CD4-positive, alpha-beta T cell (primary cell): ENCODE measurements around the gene LRRC8D. TPM values are rescaled to one million over a fixed set of nuclear protein-coding genes. Genes with fewer than 3 reads are reported as not detected.

Source experiments
- ATAC-seq: fragments of 200-7000 bp; cut with Tn5 transposase; one replicate; pipeline ENCODE4 v1.10.0; 2022; ENCODE audit warnings: mild to moderate bottlenecking; ENCODE audit not compliant: poor library complexity
- CTCF ChIA-PET: fragments of 350-600 bp; sonication (Branson Sonifier 250); formaldehyde crosslinking; loops from one replicate; lab custom pipeline; 2021; ENCODE audit warnings: antibody characterized with exemption, inconsistent platforms; lab: Charles Lee
- POLR2A ChIA-PET: fragments of 350-600 bp; sonication (Branson Sonifier 250); formaldehyde crosslinking; loops from one replicate; lab custom pipeline; 2021; ENCODE audit warnings: antibody characterized with exemption, inconsistent platforms; lab: Charles Lee
- DNase-seq, 14 experiments: peaks; one replicate each; pipeline ENCODE4 v3.0.0-alpha.2; 2013 to 2020; ENCODE audit warnings: mixed read lengths in 2 of 14
- H3K27ac ChIP-seq, 2 donors: one replicate each; pipeline versions ENCODE4 v1.5.1 to v1.7.0; 2013; ENCODE audit warnings: low read length in 2 of 2, low read depth in 1 of 2, mild to moderate bottlenecking in 1 of 2
- H3K27me3 ChIP-seq, 2 experiments: 1 replicate in 1 of 2; 2 replicates in 1 of 2; pipeline versions ENCODE4 v1.6.1 to v1.7.0; 2013; ENCODE audit warnings: low read length in 2 of 2, control low read depth in 1 of 2, mild to moderate bottlenecking in 1 of 2, moderate library complexity in 1 of 2; ENCODE audit not compliant: insufficient read depth in 2 of 2, control insufficient read depth in 1 of 2
- H3K36me3 ChIP-seq: one replicate; pipeline ENCODE4 v1.6.1; 2013; ENCODE audit warnings: low read length, control low read depth; ENCODE audit not compliant: insufficient read depth
- H3K4me1 ChIP-seq: one replicate; pipeline ENCODE4 v1.6.1; 2013; ENCODE audit warnings: low read length, control low read depth; ENCODE audit not compliant: insufficient read depth
- H3K4me3 ChIP-seq: one replicate; pipeline ENCODE4 v1.5.1; 2013; ENCODE audit warnings: mild to moderate bottlenecking, low read length, moderate library complexity
- H3K9me3 ChIP-seq, 2 experiments: 1 replicate in 1 of 2; 2 replicates in 1 of 2; pipeline versions ENCODE4 v1.6.1 to v1.7.0; 2013; ENCODE audit warnings: low read length in 2 of 2, mild to moderate bottlenecking in 2 of 2, control low read depth in 1 of 2, moderate library complexity in 1 of 2; ENCODE audit not compliant: control insufficient read depth in 1 of 2, insufficient read depth in 1 of 2
- H3K27ac Mint-ChIP-seq: one replicate; pipeline ENCODE4 v1.8.0; 2020; ENCODE audit warnings: mixed read lengths
- H3K27me3 Mint-ChIP-seq: one replicate; pipeline ENCODE4 v1.8.0; 2021; ENCODE audit warnings: mixed read lengths
- H3K36me3 Mint-ChIP-seq: one replicate; pipeline ENCODE4 v1.8.0; 2021; ENCODE audit warnings: low read depth, mixed read lengths
- H3K4me1 Mint-ChIP-seq: one replicate; pipeline ENCODE4 v1.8.0; 2021; ENCODE audit warnings: low read depth, mixed read lengths
- H3K4me3 Mint-ChIP-seq: one replicate; pipeline ENCODE4 v1.8.0; 2020; ENCODE audit warnings: mild to moderate bottlenecking, mixed read lengths
- H3K9me3 Mint-ChIP-seq: one replicate; pipeline ENCODE4 v1.8.0; 2020; ENCODE audit warnings: mixed read lengths
- intact Hi-C, 2 experiments: fragments of 100-400 bp; cut with DNase I in 1 of 2; cut with micrococcal nuclease in 1 of 2; formaldehyde crosslinking; loops; one replicate each; pipeline versions ENCODE4 v1.15.1 to v1.9.0; 2023 to 2025; cut with DNase I, micrococcal nuclease
- total RNA-seq, 174 experiments: library from RNA in 2 of 174; stranded (reverse) in 2 of 174; gene quantifications; one replicate each; pipeline ENCODE4 v1.2.3 and lab custom pipeline; 2021 to 2026
- TF ChIP-seq, protein P1 (sequence below): fragments of 200-600 bp; IDR thresholded peaks from one replicate; pipeline ENCODE4 v1.8.0; 2022; ENCODE audit warnings: antibody characterized with exemption, mild to moderate bottlenecking

LRRC8D gene
- total RNA-seq, 2 experiments from 2014 or later: 15.5 to 18.2 TPM

- POLR2A ChIA-PET: interaction anchor here (1.0 kb wide), 1 partner anchor 9 kb away, joined by 3 read pairs; no protein-coding TSS in a partner anchor
- no peak overlapping the region for H3K4me3 Mint-ChIP-seq
These were observed 90.6 kb downstream of the LRRC8D start for GRCh38 chr1:89911191-89911991.

DNA sequence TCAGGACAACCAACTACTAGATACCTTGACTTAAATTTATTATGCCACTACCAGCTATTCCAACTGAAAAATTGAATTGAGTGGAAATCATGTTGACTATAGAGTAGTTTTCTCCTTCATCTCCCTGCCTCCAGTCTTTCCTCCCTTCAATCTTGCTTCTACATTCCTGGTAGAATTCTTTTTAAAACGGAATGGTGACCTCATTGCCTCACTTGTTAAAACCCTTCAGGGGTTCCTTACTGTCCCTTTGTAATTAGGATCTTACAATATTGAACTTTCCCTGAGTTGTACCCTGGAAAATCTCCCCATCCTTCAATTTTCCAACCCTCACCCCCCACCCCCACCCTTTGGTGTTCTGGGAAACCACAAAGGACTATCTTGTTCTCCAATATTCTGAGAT is 91.2 kb downstream of the LRRC8D start:
- TF ChIP-seq, protein P1, sequence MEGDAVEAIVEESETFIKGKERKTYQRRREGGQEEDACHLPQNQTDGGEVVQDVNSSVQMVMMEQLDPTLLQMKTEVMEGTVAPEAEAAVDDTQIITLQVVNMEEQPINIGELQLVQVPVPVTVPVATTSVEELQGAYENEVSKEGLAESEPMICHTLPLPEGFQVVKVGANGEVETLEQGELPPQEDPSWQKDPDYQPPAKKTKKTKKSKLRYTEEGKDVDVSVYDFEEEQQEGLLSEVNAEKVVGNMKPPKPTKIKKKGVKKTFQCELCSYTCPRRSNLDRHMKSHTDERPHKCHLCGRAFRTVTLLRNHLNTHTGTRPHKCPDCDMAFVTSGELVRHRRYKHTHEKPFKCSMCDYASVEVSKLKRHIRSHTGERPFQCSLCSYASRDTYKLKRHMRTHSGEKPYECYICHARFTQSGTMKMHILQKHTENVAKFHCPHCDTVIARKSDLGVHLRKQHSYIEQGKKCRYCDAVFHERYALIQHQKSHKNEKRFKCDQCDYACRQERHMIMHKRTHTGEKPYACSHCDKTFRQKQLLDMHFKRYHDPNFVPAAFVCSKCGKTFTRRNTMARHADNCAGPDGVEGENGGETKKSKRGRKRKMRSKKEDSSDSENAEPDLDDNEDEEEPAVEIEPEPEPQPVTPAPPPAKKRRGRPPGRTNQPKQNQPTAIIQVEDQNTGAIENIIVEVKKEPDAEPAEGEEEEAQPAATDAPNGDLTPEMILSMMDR: no peak
- Mint-ChIP-seq H3K4me1 (peaks cover 54% of the 10 kb centered on the region), H3K36me3 (peaks cover 41% of the 10 kb centered on the region), H3K9me3 (no peaks in the 10 kb centered on the region), H3K27me3 (no peaks in the 10 kb centered on the region), H3K27ac (no peak overlapping the region), H3K4me3 (no peak overlapping the region)
- Histone ChIP-seq H3K4me1 (no peaks in the 10 kb centered on the region), H3K9me3 (no peaks in the 10 kb centered on the region), H3K36me3 (peaks cover 4% of the 10 kb centered on the region), H3K27ac (no peak overlapping the region), H3K4me3 (no peak overlapping the region), H3K27me3 (no peaks in the 10 kb centered on the region)
- DNase-seq (no peak), ATAC-seq (no peak)
- intact Hi-C loops: loop anchor here in 1 of 2 experiments (5.0 kb wide), 1 partner anchor 70 kb away; no protein-coding TSS in a partner anchor
- ChIA-PET POLR2A (no interaction called here), CTCF (no interaction called here)

More at GRCh38 chr1:89911191-89911991, 90.6 kb downstream of the LRRC8D start:
- Histone ChIP-seq H3K4me3 (no peak overlapping the region), H3K27me3 (no peaks in the 10 kb centered on the region), H3K4me1 (peaks cover 6% of the 10 kb centered on the region), H3K27ac (no peak overlapping the region), H3K36me3 (peaks cover 4% of the 10 kb centered on the region), H3K9me3 (no peaks in the 10 kb centered on the region)
- Mint-ChIP-seq H3K27me3 (no peaks in the 10 kb centered on the region), H3K27ac (peak overlapping the region; percentile 28), H3K4me1 (peaks cover 60% of the 10 kb centered on the region), H3K9me3 (no peaks in the 10 kb centered on the region), H3K36me3 (peaks cover 45% of the 10 kb centered on the region)
- CTCF ChIA-PET: interaction anchor here (1.2 kb wide), 1 partner anchor 27 kb away, joined by 4 read pairs; no protein-coding TSS in a partner anchor
- no peak for DNase-seq
- no peak for ATAC-seq
- TF ChIP-seq, protein P1: no peak
- intact Hi-C loops: loop anchor here in 1 of 2 experiments (5.0 kb wide), 1 partner anchor 69 kb away; no protein-coding TSS in a partner anchor

GRCh38 chr1:89913353-89914095 is 92.7 kb downstream of the LRRC8D start:
- POLR2A ChIA-PET: interaction anchor here (0.6 kb wide), 1 partner anchor 855 kb away, joined by 3 read pairs; no protein-coding TSS in a partner anchor
- Histone ChIP-seq H3K36me3 (peaks cover 4% of the 10 kb centered on the region), H3K27ac (no peak overlapping the region), H3K9me3 (no peaks in the 10 kb centered on the region), H3K27me3 (no peaks in the 10 kb centered on the region), H3K4me1 (no peaks in the 10 kb centered on the region), H3K4me3 (no peak overlapping the region)
- DNase-seq (no peak), ATAC-seq (no peak)
- H3K4me3 Mint-ChIP-seq: no peak overlapping the region
- H3K36me3 Mint-ChIP-seq: peaks cover 36% of the 10 kb centered on the region
- H3K9me3 Mint-ChIP-seq: no peaks in the 10 kb centered on the region
- intact Hi-C loops: loop anchor here in 1 of 2 experiments (5.0 kb wide), 1 partner anchor 71 kb away; no protein-coding TSS in a partner anchor
- H3K4me1 Mint-ChIP-seq: peaks cover 45% of the 10 kb centered on the region
- CTCF ChIA-PET: no interaction called here
- TF ChIP-seq, protein P1: no peak
- no peaks in the 10 kb centered on the region for H3K27me3 Mint-ChIP-seq
- peak overlapping the region; percentile 13 for H3K27ac Mint-ChIP-seq
